Activated CD8-positive, alpha-beta memory T cell treated with anti-CD3 and anti-CD28 coated beads for 36 hours (primary cell): ENCODE results near the gene MSI2. TPM values are rescaled to one million over a fixed set of nuclear protein-coding genes. Genes with fewer than 3 reads are reported as not detected.

Experiments used
- CTCF ChIA-PET: fragments of 350-600 bp; sonication (Branson Sonifier 250); formaldehyde crosslinking; loops from one replicate; lab custom pipeline; 2021; ENCODE audit warnings: antibody characterized with exemption; lab: Charles Lee
- POLR2A ChIA-PET: fragments of 350-600 bp; sonication (Branson Sonifier 250); formaldehyde crosslinking; loops from one replicate; lab custom pipeline; 2021; ENCODE audit warnings: antibody characterized with exemption; lab: Charles Lee
- total RNA-seq, 2 experiments: library from RNA; stranded (reverse); gene quantifications; one replicate each; pipeline ENCODE4 v1.2.3, GENCODE V29; 2021

Gene MSI2
- total RNA-seq, 2 experiments from 2014 or later = 56.5 to 59.6 TPM

DNA sequence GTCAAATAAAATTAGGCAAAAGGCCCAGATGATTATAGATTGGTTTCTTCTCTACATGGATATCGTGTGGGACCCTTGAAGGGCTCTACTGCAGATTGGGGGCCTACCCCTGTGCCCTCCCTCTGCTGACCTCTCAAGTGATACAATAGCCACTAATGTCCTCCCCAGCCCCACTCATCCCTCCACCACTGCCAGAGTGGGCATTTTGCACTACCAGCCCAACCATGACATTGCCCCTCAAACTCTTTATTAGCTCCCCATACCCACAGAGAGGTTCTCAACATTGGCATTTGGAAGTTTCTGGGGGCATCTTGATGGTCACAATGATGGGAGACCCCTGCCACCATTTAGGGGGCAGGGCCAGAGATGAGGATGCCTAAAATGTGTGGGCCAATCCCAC, 446.9 kb downstream of the MSI2 start:
- ChIA-PET CTCF (no interaction called here), POLR2A (no interaction called here)

DNA sequence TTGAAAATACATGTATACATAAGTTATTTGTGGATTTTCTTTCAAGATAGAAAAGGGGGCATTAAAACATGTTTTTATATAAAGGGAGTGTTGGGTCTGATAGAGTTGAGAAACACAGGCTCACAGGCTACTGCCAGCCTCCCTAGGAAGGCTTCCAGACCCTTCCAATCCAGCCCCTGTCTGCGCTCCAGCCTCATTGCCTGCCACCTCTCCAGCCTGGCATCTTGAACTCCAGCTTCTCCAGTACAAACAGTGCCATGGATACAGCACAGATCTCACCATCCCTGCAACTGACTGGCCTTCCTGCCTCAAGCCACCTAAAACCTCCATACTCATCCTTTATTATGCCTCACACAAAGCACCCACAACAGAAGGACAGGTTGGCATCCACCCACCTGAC, 448.1 kb downstream of the MSI2 start:
- ChIA-PET CTCF (no interaction called here), POLR2A (no interaction called here)

DNA sequence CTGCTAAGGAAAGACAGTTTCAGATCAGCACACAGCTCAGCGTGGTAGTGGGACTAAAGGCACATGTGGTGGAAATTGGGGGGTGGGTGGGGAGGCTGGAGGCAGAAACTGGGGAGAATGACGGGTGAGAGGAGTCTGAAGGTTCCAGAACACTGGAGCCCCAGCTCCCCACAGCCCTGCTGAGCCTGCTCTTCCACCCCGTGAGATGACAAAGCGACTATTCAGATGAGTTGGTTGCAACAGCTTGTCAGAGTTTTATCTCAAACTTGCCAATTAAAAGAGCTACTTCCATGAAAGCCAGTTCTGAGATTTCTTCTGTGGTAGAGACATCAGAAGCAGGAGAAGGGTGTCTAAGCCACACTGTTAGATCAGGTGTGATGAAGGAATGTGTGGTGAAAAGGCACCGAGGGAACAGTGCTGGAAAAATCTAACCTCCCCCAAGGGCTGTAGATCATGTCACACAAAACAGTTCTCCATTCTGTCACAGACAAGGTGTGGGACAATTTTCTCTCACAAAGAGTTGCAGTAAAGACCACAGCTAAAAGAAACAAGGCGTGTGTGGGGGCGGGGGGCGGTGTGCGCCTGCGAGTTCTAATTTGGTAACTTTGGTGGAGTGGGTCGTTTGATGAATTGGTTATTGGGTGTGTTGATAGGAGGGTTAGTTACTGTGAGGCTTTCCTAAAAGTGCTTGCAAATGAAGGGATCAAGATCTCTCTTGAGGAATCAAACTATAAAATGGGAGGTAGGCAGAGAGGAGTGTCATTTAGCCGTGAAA, 449.8 kb downstream of the MSI2 start:
- CTCF ChIA-PET = interaction anchor here (1.4 kb wide), 1 partner anchor 463 kb away, joined by 5 read pairs; no protein-coding TSS in a partner anchor

GRCh38 chr17:57706761-57707160, 450.4 kb downstream of the MSI2 start:
- POLR2A ChIA-PET = no interaction called here
- CTCF ChIA-PET = no interaction called here

More for the DNA sequence above, 449.8 kb downstream of the MSI2 start:
- POLR2A ChIA-PET = no interaction called here

DNA sequence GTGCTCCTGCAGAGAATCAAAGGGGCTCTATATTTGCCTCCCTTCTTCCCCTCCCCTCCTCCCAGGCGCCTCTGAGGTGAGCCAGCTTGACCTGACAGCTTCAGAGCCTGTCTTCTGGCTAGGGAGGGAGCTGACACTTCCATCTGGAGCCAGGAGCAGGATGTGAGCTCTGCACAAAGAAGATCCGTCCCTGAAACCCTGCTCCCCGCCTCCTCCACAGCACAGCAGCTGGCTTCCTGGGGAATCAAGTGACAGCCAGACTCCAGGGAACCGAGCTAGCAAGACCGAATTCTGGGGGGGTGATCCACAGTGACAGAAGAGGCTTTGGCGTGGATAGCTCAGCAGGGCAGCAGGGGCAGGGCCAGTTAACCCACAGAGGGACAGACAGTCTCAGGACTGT, 451.6 kb downstream of the MSI2 start:
- ChIA-PET CTCF (no interaction called here), POLR2A (no interaction called here)

DNA sequence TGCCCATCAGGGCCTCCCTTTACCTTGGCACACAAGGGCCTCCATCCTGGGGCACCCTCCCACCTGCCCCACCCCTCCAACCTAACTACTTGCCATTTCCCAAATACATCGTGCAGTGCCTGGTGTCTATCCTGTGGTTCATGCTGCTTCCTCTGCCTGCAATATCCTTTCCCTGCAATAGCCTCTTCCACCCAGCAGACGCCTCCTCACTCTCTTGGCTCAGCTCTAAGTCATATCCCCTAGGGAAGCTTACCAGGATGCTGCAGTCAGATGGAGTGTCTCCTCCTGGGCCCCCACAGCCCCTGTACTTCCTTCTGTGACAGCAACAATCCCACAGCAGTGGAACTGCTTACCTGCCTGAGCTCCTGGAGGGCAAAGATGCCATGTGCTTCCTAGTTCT, 452.1 kb downstream of the MSI2 start:
- ChIA-PET CTCF (no interaction called here), POLR2A (no interaction called here)

- CTCF ChIA-PET = interaction anchor here (0.6 kb wide), 1 partner anchor 488 kb away, joined by 4 read pairs; no protein-coding TSS in a partner anchor
Observed at GRCh38 chr17:57713140-57713539, 456.8 kb downstream of the MSI2 start.

DNA sequence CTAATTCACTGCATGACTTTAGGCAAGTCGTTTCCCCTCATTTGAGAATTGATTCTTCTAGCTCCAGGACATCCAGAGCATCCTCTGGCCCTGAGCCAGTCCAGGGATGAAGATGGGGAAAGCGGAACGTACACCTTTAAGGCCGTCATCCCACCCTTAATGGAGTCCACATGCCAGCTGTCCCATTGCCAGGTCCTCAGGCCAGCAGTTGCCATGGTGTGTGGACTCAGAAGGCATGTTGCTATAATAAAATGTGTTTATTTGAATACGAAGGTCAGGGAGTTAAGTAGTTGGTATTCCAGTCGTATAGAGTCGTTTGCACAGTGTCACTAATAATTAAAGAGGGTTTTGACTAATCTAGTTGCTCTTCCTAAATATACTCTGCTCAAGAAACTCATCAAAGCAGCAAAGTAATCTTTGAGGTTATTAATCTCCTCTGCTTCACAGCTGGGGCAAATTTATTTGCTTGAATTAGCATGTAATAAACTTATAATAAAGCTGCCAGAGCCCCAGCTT, 458.4 kb downstream of the MSI2 start:
- CTCF ChIA-PET = no interaction called here
- POLR2A ChIA-PET = no interaction called here

More at GRCh38 chr17:57713140-57713539, 456.8 kb downstream of the MSI2 start:
- POLR2A ChIA-PET = no interaction called here

- CTCF ChIA-PET = no interaction called here
- POLR2A ChIA-PET = interaction anchor here (0.6 kb wide), 1 partner anchor 108 kb away, joined by 5 read pairs; no protein-coding TSS in a partner anchor
Observed at GRCh38 chr17:57715981-57716380, 459.7 kb downstream of the MSI2 start.

DNA sequence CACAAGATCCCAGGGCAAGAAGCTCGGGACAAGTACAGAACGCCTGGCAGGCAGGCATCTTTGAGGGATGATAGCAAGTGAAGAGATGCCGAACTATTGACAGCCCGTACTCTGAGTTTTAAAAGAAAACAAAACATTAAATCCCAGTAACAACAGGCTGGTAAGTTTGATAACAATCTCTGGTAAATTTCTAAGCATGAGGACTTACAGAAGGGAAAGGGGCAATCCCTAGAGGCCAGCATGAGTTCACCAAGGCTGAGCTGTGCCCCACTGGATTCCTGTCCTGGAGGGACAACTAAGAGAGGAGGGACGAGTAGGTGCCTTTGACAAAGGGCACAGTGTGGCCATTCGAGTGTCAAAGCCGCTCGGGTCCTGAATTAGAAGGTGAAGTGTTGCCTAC, 462.6 kb downstream of the MSI2 start:
- ChIA-PET CTCF (no interaction called here), POLR2A (no interaction called here)

- ChIA-PET CTCF (no interaction called here), POLR2A (no interaction called here)
Observed at GRCh38 chr17:57720386-57721035, 464.2 kb downstream of the MSI2 start.

DNA sequence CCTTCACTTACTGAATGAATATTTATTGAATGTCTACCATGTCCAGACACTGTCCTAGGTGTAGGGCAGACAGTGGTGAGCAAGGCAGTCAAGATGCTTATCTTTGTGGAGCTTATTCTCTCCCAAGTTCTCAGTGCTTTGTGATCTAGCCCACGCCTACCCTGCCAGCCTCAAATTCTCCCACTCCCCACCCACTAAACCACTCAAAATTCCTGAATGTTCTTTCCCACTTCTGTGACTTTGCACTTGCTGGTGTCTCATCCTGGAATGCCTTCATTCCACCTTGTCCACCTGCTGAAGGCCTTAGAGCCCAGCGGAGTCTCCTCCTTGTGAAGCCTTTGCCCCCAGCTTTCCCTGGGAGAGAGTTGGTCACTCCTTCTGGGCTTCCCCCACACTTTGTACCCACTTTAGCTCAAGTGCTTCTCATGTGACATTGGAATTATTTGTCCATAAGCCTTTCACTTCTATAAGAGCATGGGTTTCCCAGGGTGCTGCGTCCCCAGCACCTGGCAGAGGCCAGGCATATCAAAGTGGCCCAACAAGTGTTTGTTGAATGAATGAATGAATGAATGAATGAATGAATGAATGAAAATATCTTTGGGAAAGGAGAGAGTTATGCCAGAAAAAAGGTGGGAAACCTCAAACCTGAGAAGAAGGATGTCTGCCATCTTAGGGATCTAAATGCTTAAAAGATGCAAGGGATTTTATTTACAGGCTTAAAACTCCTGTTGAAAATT, 465.8 kb downstream of the MSI2 start:
- POLR2A ChIA-PET = no interaction called here
- CTCF ChIA-PET = no interaction called here

DNA sequence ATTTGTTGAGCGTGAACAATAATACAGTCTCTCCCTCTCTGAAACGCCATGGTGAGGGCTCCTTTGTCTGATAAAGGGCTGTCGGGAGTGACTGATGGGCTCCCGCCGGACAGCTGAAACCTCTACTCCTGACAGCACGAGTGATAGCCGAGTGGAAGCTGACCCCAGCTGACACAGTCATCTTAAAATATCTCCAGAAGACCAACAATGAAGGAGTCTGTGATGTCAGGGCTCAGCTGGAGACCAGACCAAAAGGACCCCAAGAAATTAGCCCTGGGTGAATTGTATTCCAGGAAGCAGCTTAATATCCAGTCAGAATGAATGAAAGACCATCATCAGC, 466.4 kb downstream of the MSI2 start:
- ChIA-PET CTCF (no interaction called here), POLR2A (no interaction called here)

- CTCF ChIA-PET = no interaction called here
- POLR2A ChIA-PET = no interaction called here
Observed at GRCh38 chr17:57723427-57724025, 467.2 kb downstream of the MSI2 start.

- POLR2A ChIA-PET = no interaction called here
- CTCF ChIA-PET = no interaction called here
Observed at GRCh38 chr17:57724026-57724728, 467.9 kb downstream of the MSI2 start.

DNA sequence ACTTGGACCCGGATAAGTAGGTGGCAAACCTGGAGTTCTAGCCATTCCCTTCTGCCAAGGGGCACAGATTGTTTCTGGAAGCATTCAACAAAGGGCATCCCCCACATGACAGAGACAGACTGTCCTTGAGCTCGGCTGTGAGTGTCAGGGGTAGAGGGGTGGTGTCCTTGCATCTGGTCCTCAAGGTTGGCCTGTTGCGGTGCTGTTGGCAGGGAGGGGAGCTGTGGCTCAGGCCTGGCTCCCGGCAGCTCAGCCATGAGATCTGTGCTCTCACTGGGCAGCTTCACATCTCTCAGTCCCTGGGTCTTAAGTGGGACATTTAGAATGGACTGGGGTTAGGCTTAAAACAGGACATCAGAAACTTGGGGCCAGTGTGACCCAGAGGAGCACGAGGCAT, 468.4 kb downstream of the MSI2 start:
- POLR2A ChIA-PET = no interaction called here
- CTCF ChIA-PET = no interaction called here

DNA sequence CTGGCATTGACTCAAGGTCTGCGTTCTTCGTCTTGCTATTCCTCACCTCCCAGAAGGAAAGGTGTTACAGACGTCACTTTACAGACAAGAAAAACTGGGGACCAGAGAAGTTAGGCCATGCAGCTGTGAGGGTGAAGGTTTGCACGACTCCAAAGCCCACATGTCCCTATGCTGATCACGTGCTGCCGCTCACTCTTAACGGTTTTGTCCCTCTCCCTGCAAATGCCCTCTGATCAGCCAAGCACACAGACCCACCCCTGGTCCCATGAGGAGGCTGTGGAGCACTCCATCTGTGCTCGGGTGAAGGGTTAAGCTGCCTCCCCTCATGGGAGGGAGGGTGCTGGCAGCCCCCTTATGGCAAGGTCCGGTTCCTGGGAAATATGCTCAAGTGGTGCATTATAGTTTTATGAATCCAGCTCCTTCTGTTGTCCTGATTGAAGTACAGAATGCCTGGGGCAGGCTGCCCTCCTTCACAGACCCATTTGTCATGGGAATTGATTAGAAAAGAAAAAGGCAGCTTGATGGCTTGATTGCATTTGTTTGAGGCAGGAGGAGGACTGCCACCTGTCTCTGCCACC, 470.0 kb downstream of the MSI2 start:
- CTCF ChIA-PET = interaction anchor here (1.1 to 1.2 kb wide), 2 partner anchors 57 to 483 kb away, joined by 3 read pairs; no protein-coding TSS in a partner anchor
- POLR2A ChIA-PET = no interaction called here

GRCh38 chr17:57726838-57727237, 470.5 kb downstream of the MSI2 start:
- POLR2A ChIA-PET = no interaction called here
- CTCF ChIA-PET = interaction anchor here (1.1 to 1.2 kb wide), 2 partner anchors 57 to 484 kb away, joined by 3 read pairs; no protein-coding TSS in a partner anchor
